GM21526 (cell line): Measurements from ENCODE around the gene LRRC8C.
"Not testable (repeated sequence)": the region's sequence is repeated elsewhere in the genome, so short reads cannot be mapped to it uniquely, and the experiment has no call there.

Source experiments
- ATAC-seq: cut with Tn5 transposase; IDR thresholded peaks from one replicate; pipeline ENCODE4 v1.9.1; 2021; ENCODE audit warnings: moderate library complexity; ENCODE audit not compliant: unreplicated experiment, low FRiP score

Gene LRRC8C

GRCh38 chr1:89607586-89608318 is 25.2 kb upstream of the LRRC8C start:
- no peak for ATAC-seq

DNA sequence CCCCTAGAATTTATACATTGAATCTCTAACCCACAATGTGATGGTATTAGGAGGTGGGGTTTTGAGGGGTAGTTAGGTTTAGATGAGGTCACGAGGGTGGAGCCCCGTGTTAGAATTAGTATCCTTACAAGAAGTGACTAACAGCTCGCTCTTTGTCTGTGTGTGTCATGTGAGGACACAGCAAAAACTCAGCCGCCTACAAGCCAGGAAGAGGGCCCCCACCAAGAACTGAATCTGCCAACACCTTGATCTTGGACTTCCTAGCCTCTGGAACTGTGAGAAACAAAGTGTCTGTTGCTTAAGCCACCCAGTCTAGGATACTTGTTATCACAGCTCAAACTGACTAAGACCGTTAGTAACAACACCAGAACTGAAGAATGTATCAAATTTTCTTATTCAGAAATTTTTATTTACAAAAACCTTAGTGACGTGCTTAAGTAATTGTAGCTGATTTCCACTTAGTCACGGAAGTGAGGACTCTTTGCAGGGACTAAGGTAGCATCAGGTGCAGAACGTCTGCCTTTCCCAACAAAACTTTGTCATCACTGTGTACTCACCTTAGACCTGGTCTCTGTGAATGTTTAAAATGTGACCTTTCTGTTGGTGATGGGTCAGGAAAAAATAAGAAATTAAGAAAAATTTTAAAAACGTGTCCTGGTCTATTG is 24.5 kb upstream of the LRRC8C start:
- ATAC-seq = no peak

GRCh38 chr1:89608984-89609725 is 23.8 kb upstream of the LRRC8C start:
- no peak for ATAC-seq

GRCh38 chr1:89609781-89610456 is 23.0 kb upstream of the LRRC8C start:
- ATAC-seq = no peak

DNA sequence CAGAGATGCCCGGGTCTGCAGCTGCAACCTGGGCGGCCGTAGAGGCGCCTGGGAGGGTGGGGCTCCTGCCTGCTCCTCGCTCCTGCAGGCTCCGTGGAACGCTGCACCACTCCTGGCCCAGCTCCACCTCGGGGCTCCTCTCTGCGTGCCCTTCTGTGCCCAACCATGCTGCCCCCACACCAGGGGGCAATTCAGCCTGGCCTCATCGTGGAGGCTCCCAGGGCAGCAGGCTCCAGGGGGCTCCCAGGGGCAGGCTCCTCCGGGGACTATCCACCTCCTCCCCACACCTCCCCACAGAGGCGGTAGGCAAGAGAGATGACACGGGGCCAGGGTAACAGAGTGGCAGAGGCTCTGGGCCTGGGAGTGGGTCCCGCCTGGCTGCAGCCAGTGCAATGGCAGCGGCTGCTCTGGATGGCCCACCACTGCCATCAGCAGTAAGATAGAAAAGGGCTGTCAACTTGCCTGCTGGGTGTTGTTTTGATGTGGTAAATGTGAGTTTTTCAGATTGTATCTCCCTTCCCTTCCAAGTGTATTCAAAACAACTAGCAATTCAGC is 22.4 kb upstream of the LRRC8C start:
- no peak for ATAC-seq

DNA sequence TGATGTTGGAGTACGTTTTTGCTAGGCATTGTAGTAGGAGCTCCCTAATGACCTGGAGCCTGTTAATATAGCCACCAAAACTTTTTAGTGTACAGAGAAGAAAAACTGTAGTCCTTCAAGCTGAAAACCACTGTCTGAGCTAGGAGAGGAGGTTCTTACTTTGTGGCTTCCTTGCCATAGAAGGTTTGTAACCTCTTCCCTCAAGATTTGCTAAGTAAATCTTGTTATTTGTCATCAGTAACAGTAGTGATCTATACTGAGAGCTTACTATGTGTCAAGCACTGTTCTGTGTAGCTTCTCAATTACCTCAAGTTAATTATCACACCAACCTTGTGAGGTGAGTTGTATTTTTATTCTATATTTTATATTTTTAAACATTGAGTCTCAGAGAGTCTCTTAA is 21.2 kb upstream of the LRRC8C start:
- ATAC-seq = peak; percentile 90

GRCh38 chr1:89613928-89614327 is 19.0 kb upstream of the LRRC8C start:
- no peak for ATAC-seq

DNA sequence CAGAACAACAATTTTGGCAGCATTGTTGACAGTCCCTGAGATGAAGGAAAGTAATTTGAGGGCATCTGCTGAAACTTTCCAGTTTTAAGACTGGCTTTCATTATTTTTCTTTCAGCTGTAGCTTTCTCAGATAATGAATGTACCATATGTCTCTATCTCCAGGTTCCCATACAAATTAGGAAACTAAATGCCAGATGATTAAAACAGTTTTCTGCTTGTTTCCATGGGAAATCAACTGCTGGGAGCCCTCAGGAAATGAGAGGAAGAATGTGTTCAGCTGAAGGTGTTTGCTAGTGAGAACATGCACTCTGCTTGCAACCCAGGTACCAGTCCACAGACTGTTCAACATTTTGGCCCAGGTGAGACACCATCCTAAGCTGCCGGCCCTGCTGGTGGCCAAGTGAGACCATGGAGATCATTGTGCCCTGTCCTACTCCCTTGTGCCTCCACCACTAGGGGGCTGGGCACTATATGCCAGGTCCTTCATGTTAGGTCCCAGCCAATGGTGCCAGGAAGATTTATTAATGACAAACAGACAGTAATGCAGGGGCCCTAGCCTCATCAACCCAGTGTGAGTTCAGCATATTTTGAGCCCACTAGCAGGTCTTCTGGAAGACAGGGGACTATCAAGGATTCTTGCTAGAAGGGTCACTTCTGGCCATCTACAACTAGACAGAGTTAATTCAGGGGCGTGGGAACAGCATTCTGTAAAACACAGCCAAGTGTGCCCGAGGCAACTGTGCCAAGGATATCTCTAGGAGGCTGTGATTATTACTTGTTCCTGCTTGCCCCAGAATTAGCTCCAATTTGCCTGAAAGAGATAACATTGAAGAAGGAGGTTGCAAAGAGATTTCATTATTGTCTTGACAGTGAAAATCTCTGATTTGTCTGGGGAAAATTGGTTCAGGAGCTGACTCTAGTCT is 17.0 kb upstream of the LRRC8C start:
- no peak for ATAC-seq

DNA sequence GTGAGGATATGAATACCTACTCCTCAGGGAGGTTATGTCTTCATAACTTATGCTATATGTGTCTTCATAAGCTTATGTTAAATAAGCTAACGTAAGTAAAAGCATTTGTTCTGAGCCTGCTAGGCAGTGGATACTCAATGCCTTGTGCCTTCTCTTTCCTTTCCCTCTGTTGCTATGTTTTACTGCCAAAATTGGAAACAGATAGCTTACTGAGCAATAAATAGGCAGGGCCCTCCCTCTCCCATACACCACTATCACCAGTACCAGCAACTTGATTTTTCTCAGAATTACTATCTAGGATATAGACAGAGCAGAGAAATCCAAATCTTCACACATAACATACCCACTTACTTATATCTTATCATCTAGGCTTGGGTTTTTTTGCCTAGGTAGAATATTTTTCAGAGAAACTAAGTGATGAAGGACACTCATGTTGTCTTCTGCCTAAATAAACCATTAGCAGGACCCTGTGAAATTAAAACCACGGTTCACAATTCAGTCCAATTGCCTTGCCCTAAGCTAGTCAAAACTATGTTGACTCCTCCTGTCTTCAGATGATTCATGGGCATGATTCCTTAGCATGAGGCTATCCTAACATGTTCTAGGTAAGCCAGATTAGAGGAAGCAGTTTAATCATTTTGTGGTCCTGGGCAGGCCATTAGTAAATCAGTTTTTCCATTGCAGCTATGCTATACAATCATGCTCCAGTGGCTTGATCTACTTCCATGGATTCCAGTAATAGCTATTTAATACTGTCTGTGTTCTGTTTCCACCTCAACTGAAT is 15.9 kb upstream of the LRRC8C start:
- ATAC-seq = no peak

GRCh38 chr1:89620664-89621063 is 12.3 kb upstream of the LRRC8C start:
- ATAC-seq = no peak

DNA sequence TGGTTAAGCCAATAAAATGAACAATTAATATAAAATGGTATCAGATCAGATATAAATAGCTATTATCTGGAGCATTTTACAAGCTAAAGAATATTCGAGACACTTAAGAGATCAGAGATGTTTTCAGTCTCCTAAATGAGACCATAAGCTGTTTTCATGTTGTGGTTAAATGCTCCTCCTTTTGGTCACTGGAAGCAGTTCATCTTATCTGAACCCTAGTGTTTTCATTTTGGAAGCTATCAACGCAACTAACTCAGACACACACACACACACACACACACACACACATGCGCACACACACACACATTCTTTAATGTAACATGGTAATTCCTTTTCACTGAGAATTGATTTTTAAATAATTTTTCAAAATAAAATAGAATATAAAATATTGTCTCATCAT is 10.0 kb upstream of the LRRC8C start:
- ATAC-seq = no peak

GRCh38 chr1:89624314-89624713 is 8.6 kb upstream of the LRRC8C start:
- no peak for ATAC-seq

GRCh38 chr1:89624715-89625323 is 8.1 kb upstream of the LRRC8C start:
- ATAC-seq = no peak

GRCh38 chr1:89627596-89627962 is 5.3 kb upstream of the LRRC8C start:
- no peak for ATAC-seq

- ATAC-seq = no peak
Measured at GRCh38 chr1:89629146-89629545, 3.8 kb upstream of the LRRC8C start.

- ATAC-seq = not testable (repeated sequence)
Measured at GRCh38 chr1:89629600-89629999, 3.3 kb upstream of the LRRC8C start.

- ATAC-seq = no peak
Measured at GRCh38 chr1:89630048-89630447, 2.9 kb upstream of the LRRC8C start.

DNA sequence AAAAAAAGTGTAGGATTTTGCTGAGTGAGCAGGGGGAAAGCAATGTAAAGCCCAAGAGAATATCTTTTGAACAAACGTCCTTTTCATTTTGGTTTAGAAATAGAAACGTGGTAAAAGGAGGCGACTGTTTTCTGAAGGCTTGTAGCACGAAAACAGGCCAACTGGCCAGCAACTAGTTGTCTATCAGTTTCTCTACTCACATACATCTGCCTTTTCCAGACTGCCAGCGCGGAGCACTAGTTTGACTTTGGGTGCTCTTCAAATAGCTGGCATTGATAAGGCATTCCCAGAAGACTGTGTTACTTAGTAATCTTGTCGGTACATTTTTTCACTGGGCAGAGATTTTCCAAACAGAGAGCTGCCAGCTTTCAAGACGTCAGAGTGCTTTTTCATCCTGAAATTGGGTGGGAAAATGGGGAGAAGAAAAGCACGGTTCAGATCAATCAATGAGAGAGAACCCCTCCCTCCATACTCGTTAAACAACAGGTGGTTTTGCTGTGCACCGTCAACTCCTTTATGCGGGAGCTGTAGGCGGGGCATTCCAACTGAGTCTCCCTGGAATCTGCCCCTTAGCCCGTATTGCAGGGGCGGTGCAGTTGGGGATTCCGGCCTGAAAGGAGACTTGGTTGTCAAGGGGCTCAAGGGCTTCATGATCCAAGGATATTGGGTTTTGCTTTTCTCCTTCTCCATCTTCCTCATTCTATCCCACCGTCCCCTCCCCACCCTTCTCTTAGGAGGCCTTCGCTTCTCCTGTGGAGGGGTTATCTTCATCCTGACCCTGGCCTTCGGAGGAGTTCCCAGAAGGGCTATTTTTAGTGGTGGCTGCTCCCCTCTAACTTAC is 884 bp upstream of the LRRC8C start:
- ATAC-seq = no peak
